GM18526 (cell line): ENCODE measurements around the gene BICD1.

Source experiments
- POLR2A ChIP-seq: IDR thresholded peaks from 3 replicates; pipeline ENCODE4 v1.6.1; 2011; ENCODE audit not compliant: insufficient read length; ENCODE audit errors: extremely low read depth

BICD1 gene

GRCh38 chr12:32365473-32366064, 258.9 kb downstream of the BICD1 start:
- TF ChIP-seq POLR2A: no peak

- no peak for TF ChIP-seq POLR2A
Measured at GRCh38 chr12:32366714-32367113, 260.1 kb downstream of the BICD1 start.

GRCh38 chr12:32367381-32367780, 260.7 kb downstream of the BICD1 start:
- TF ChIP-seq POLR2A: no peak

- TF ChIP-seq POLR2A: no peak
Measured at GRCh38 chr12:32369202-32369601, 262.6 kb downstream of the BICD1 start.

GRCh38 chr12:32377344-32378055, 270.9 kb downstream of the BICD1 start:
- no peak for TF ChIP-seq POLR2A

GRCh38 chr12:32379213-32379612, 272.6 kb downstream of the BICD1 start:
- no peak for TF ChIP-seq POLR2A

- TF ChIP-seq POLR2A: no peak
Measured at GRCh38 chr12:32379667-32380066, 273.0 kb downstream of the BICD1 start.

GRCh38 chr12:32382226-32382625, 275.6 kb downstream of the BICD1 start:
- TF ChIP-seq POLR2A: no peak

GRCh38 chr12:32390572-32391219, 284.0 kb downstream of the BICD1 start:
- TF ChIP-seq POLR2A: no peak

GRCh38 chr12:32395026-32395425, 288.4 kb downstream of the BICD1 start:
- TF ChIP-seq POLR2A: no peak

GRCh38 chr12:32397696-32398095, 291.0 kb downstream of the BICD1 start:
- TF ChIP-seq POLR2A: no peak

GRCh38 chr12:32398181-32398580, 291.5 kb downstream of the BICD1 start:
- TF ChIP-seq POLR2A: no peak

- TF ChIP-seq POLR2A: no peak
Measured at GRCh38 chr12:32398816-32399369, 292.2 kb downstream of the BICD1 start.

GRCh38 chr12:32399370-32400113, 292.9 kb downstream of the BICD1 start, which contains the start of gene FGD4:
Gene FGD4, plus strand, starts transcription at chr12:32399558.
- TF ChIP-seq POLR2A: no peak

- TF ChIP-seq POLR2A: no peak
Measured at GRCh38 chr12:32400114-32400672, 293.5 kb downstream of the BICD1 start.
